Activated CD4-positive, alpha-beta memory T cell treated with anti-CD3 and anti-CD28 coated beads, Interleukin-2, amount 10 ng/mL, durations not matched to agents 7 days and 5 days (primary cell): ENCODE measurements around the gene UNC13A. TPM values are rescaled to one million over a fixed set of nuclear protein-coding genes. Genes with fewer than 3 reads are reported as not detected.
A peak's percentile ranks its signal among the peaks of the same experiment; 100 is the strongest.

ENCODE experiments used
- CTCF ChIA-PET: fragments of 350-600 bp; sonication (Branson Sonifier 250); formaldehyde crosslinking; loops from one replicate; lab custom pipeline; 2021; ENCODE audit warnings: antibody characterized with exemption, inconsistent platforms; lab: Charles Lee
- POLR2A ChIA-PET: fragments of 350-600 bp; sonication (Branson Sonifier 250); formaldehyde crosslinking; loops from one replicate; lab custom pipeline; 2021; ENCODE audit warnings: antibody characterized with exemption; lab: Charles Lee
- DNase-seq: peaks from one replicate; pipeline ENCODE4 v3.0.0-alpha.2; 2020
- H3K27ac Mint-ChIP-seq: one replicate; pipeline ENCODE4 v1.8.0; 2021; ENCODE audit warnings: mild to moderate bottlenecking, mixed read lengths
- H3K27me3 Mint-ChIP-seq: one replicate; pipeline ENCODE4 v1.8.0; 2021; ENCODE audit warnings: mixed read lengths
- H3K36me3 Mint-ChIP-seq: one replicate; pipeline ENCODE4 v1.8.0; 2021; ENCODE audit warnings: low read depth, mixed read lengths
- H3K4me1 Mint-ChIP-seq: one replicate; pipeline ENCODE4 v1.8.0; 2021; ENCODE audit warnings: mixed read lengths
- H3K4me3 Mint-ChIP-seq: one replicate; pipeline ENCODE4 v1.8.0; 2021; ENCODE audit warnings: mild to moderate bottlenecking, mixed read lengths
- H3K9me3 Mint-ChIP-seq: one replicate; pipeline ENCODE4 v1.8.0; 2021; ENCODE audit warnings: mixed read lengths
- total RNA-seq, 2 experiments: library from RNA; stranded (reverse); gene quantifications; one replicate each; pipeline ENCODE4 v1.2.3, GENCODE V29; 2021

UNC13A gene
- total RNA-seq, 2 experiments from 2014 or later: 0.03 TPM; not detected in 1

- H3K27ac Mint-ChIP-seq: peak overlapping the region; percentile 57
- peaks cover 41% of the 10 kb centered on the region for H3K4me1 Mint-ChIP-seq
- ChIA-PET CTCF (interaction anchor here (0.6 kb wide), 1 partner anchor 31 kb away, joined by 3 read pairs; no protein-coding TSS in a partner anchor), POLR2A (no interaction called here)
- DNase-seq: no peak
- H3K9me3 Mint-ChIP-seq: no peaks in the 10 kb centered on the region
- H3K27me3 Mint-ChIP-seq: no peaks in the 10 kb centered on the region
- H3K36me3 Mint-ChIP-seq: peaks cover 24% of the 10 kb centered on the region
- H3K4me3 Mint-ChIP-seq: peak overlapping the region; percentile 84
Measured at GRCh38 chr19:17721821-17722220, 33.7 kb upstream of the UNC13A start.

GRCh38 chr19:17721111-17721628 lies 33.0 kb upstream of the UNC13A start:
- no peaks in the 10 kb centered on the region for H3K9me3 Mint-ChIP-seq
- peaks cover 24% of the 10 kb centered on the region for H3K36me3 Mint-ChIP-seq
- ChIA-PET POLR2A (interaction anchor here (0.9 to 3.1 kb wide), 3 partner anchors 26 to 129 kb away, joined by 3 to 23 read pairs (median 4); partner anchors contain the start of gene FCHO1), CTCF (no interaction called here)
- peak overlapping the region; percentile 84 for H3K4me3 Mint-ChIP-seq
- peaks cover 41% of the 10 kb centered on the region for H3K4me1 Mint-ChIP-seq
- no peak for DNase-seq
- peak overlapping the region; percentile 57 for H3K27ac Mint-ChIP-seq
- no peaks in the 10 kb centered on the region for H3K27me3 Mint-ChIP-seq

- CTCF ChIA-PET: interaction anchor here (1.0 to 2.2 kb wide), 5 partner anchors 8 to 139 kb away, joined by 3 to 11 read pairs (median 3); partner anchors contain the start of gene RPL18A
- Mint-ChIP-seq H3K36me3 (peaks cover 23% of the 10 kb centered on the region), H3K9me3 (no peaks in the 10 kb centered on the region), H3K27me3 (no peaks in the 10 kb centered on the region), H3K4me1 (peaks cover 41% of the 10 kb centered on the region), H3K27ac (peak overlapping the region; percentile 64), H3K4me3 (peak overlapping the region; percentile 84)
- POLR2A ChIA-PET: interaction anchor here (0.9 to 3.1 kb wide), 5 partner anchors 21 to 130 kb away, joined by 3 to 23 read pairs (median 8); partner anchors contain the start of gene FCHO1
- no peak for DNase-seq
Measured at GRCh38 chr19:17720440-17720839, 32.3 kb upstream of the UNC13A start.

- CTCF ChIA-PET: interaction anchor here (0.6 to 2.2 kb wide), 9 partner anchors 8 to 184 kb away, joined by 3 to 11 read pairs (median 3); partner anchors contain the start of gene RPL18A
- H3K4me3 Mint-ChIP-seq: peak overlapping the region; percentile 84
- H3K27me3 Mint-ChIP-seq: no peaks in the 10 kb centered on the region
- H3K4me1 Mint-ChIP-seq: peaks cover 38% of the 10 kb centered on the region
- POLR2A ChIA-PET: interaction anchor here (0.7 to 3.1 kb wide), 12 partner anchors 21 to 1334 kb away, joined by 3 to 23 read pairs (median 4); partner anchors contain the start of genes COPE, DDX49, FCHO1 and JAK3
- DNase-seq: peak; percentile 39
- no peaks in the 10 kb centered on the region for H3K9me3 Mint-ChIP-seq
- H3K27ac Mint-ChIP-seq: peak overlapping the region; percentile 64
- H3K36me3 Mint-ChIP-seq: peaks cover 18% of the 10 kb centered on the region
Measured at GRCh38 chr19:17719730-17720400, 31.7 kb upstream of the UNC13A start.

GRCh38 chr19:17718947-17719711 lies 31.0 kb upstream of the UNC13A start, which contains the start of gene MAP1S:
Gene MAP1S (plus strand): TSS chr19:17719480. CDS start chr19:17719503, 23 bp downstream.
- CTCF ChIA-PET: interaction anchor here (0.6 to 2.2 kb wide), 9 partner anchors 9 to 183 kb away, joined by 3 to 11 read pairs (median 3); partner anchors contain the start of gene RPL18A

GRCh38 chr19:17718550-17718946 lies 30.4 kb upstream of the UNC13A start:
- peaks cover 8% of the 10 kb centered on the region for H3K36me3 Mint-ChIP-seq
- CTCF ChIA-PET: interaction anchor here (1.1 to 2.2 kb wide), 4 partner anchors 13 to 141 kb away, joined by 3 to 11 read pairs (median 4); partner anchors contain the start of gene RPL18A
- POLR2A ChIA-PET: interaction anchor here (1.4 to 3.1 kb wide), 6 partner anchors 22 to 1201 kb away, joined by 3 to 23 read pairs (median 8); partner anchors contain the start of genes COPE, DDX49, FCHO1 and JAK3
- no peaks in the 10 kb centered on the region for H3K27me3 Mint-ChIP-seq
- H3K4me3 Mint-ChIP-seq: peak overlapping the region; percentile 81
- H3K9me3 Mint-ChIP-seq: no peaks in the 10 kb centered on the region
- H3K4me1 Mint-ChIP-seq: peaks cover 38% of the 10 kb centered on the region
- no peak for DNase-seq
- H3K27ac Mint-ChIP-seq: peak overlapping the region; percentile 75

More at GRCh38 chr19:17718947-17719711, 31.0 kb upstream of the UNC13A start, which contains the start of gene MAP1S:
- DNase-seq: peak; percentile 73
- H3K9me3 Mint-ChIP-seq: no peaks in the 10 kb centered on the region
- H3K36me3 Mint-ChIP-seq: peaks cover 11% of the 10 kb centered on the region
- H3K4me3 Mint-ChIP-seq: peak within 1 kb of the TSS; percentile 84
- H3K4me1 Mint-ChIP-seq: peaks cover 38% of the 10 kb centered on the region
- H3K27ac Mint-ChIP-seq: peak within 1 kb of the TSS; percentile 75
- POLR2A ChIA-PET: interaction anchor here (0.6 to 3.1 kb wide), 11 partner anchors 22 to 1334 kb away, joined by 3 to 23 read pairs (median 4); partner anchors contain the start of genes COPE, DDX49, FCHO1 and JAK3
- no peaks in the 10 kb centered on the region for H3K27me3 Mint-ChIP-seq

GRCh38 chr19:17716309-17716929 lies 28.3 kb upstream of the UNC13A start:
- ChIA-PET CTCF (interaction anchor here (0.8 to 1.6 kb wide), 2 partner anchors 14 to 58 kb away, joined by 3 to 4 read pairs; no protein-coding TSS in a partner anchor), POLR2A (no interaction called here)
- H3K27ac Mint-ChIP-seq: no peak overlapping the region
- DNase-seq: no peak
- H3K4me1 Mint-ChIP-seq: peaks cover 30% of the 10 kb centered on the region
- no peaks in the 10 kb centered on the region for H3K9me3 Mint-ChIP-seq
- H3K27me3 Mint-ChIP-seq: no peaks in the 10 kb centered on the region
- no peak overlapping the region for H3K4me3 Mint-ChIP-seq
- H3K36me3 Mint-ChIP-seq: peaks cover 4% of the 10 kb centered on the region

- Mint-ChIP-seq H3K4me1 (no peaks in the 10 kb centered on the region), H3K9me3 (no peaks in the 10 kb centered on the region), H3K36me3 (no peaks in the 10 kb centered on the region), H3K27ac (no peak overlapping the region), H3K27me3 (no peaks in the 10 kb centered on the region), H3K4me3 (no peak overlapping the region)
- CTCF ChIA-PET: interaction anchor here (1.5 kb wide), 1 partner anchor 148 kb away, joined by 5 read pairs; the partner anchor contains the start of gene RPL18A
- POLR2A ChIA-PET: no interaction called here
- DNase-seq: no peak
Measured at GRCh38 chr19:17711851-17712250, 23.7 kb upstream of the UNC13A start.

- CTCF ChIA-PET: interaction anchor here (0.5 to 5.6 kb wide), 4 partner anchors 60 to 148 kb away, joined by 3 to 41 read pairs (median 6); no protein-coding TSS in a partner anchor
- DNase-seq: no peak
- H3K27me3 Mint-ChIP-seq: no peaks in the 10 kb centered on the region
- H3K36me3 Mint-ChIP-seq: no peaks in the 10 kb centered on the region
- POLR2A ChIA-PET: no interaction called here
- H3K9me3 Mint-ChIP-seq: no peaks in the 10 kb centered on the region
- no peak overlapping the region for H3K27ac Mint-ChIP-seq
- no peak overlapping the region for H3K4me3 Mint-ChIP-seq
- H3K4me1 Mint-ChIP-seq: no peaks in the 10 kb centered on the region
Measured at GRCh38 chr19:17706750-17707181, 18.6 kb upstream of the UNC13A start.

GRCh38 chr19:17703824-17704463 lies 15.8 kb upstream of the UNC13A start:
- Mint-ChIP-seq H3K36me3 (no peaks in the 10 kb centered on the region), H3K27me3 (peaks cover 7% of the 10 kb centered on the region), H3K27ac (no peak overlapping the region), H3K4me1 (no peaks in the 10 kb centered on the region), H3K4me3 (no peak overlapping the region), H3K9me3 (no peaks in the 10 kb centered on the region)
- peak; percentile 74 for DNase-seq
- CTCF ChIA-PET: interaction anchor here (0.7 to 5.6 kb wide), 12 partner anchors 13 to 229 kb away, joined by 3 to 41 read pairs (median 4); partner anchors contain the start of genes CCDC124, INSL3 and RPL18A
- POLR2A ChIA-PET: no interaction called here

GRCh38 chr19:17695198-17695597 lies 7.0 kb upstream of the UNC13A start:
- no peak overlapping the region for H3K4me3 Mint-ChIP-seq
- H3K27ac Mint-ChIP-seq: no peak overlapping the region
- POLR2A ChIA-PET: no interaction called here
- no peaks in the 10 kb centered on the region for H3K9me3 Mint-ChIP-seq
- no peak for DNase-seq
- peaks cover 42% of the 10 kb centered on the region for H3K27me3 Mint-ChIP-seq
- no peaks in the 10 kb centered on the region for H3K4me1 Mint-ChIP-seq
- CTCF ChIA-PET: no interaction called here
- no peaks in the 10 kb centered on the region for H3K36me3 Mint-ChIP-seq
